Thyroid gland (tissue), 4 donors: ENCODE data around the gene KRTAP10-4.

Experiments used
- POLR2A ChIP-seq, 2 donors: fragments of 450-650 bp; IDR thresholded peaks; one replicate each; pipeline ENCODE4 v1.6.1; 2017; ENCODE audit warnings: antibody characterized with exemption in 2 of 2, mild to moderate bottlenecking in 2 of 2, moderate library complexity in 1 of 2
- TF ChIP-seq, protein P1 (sequence below), 6 experiments: fragments of 200-600 bp in 3 of 6; fragments of 450-650 bp in 3 of 6; sonication (generic) in 3 of 6; IDR thresholded peaks; one replicate each; pipeline ENCODE4 v1.5.1; 2016 to 2019; ENCODE audit warnings: antibody characterized with exemption in 6 of 6, mild to moderate bottlenecking in 2 of 6, inconsistent platforms in 1 of 6, moderate library complexity in 1 of 6

DNA sequence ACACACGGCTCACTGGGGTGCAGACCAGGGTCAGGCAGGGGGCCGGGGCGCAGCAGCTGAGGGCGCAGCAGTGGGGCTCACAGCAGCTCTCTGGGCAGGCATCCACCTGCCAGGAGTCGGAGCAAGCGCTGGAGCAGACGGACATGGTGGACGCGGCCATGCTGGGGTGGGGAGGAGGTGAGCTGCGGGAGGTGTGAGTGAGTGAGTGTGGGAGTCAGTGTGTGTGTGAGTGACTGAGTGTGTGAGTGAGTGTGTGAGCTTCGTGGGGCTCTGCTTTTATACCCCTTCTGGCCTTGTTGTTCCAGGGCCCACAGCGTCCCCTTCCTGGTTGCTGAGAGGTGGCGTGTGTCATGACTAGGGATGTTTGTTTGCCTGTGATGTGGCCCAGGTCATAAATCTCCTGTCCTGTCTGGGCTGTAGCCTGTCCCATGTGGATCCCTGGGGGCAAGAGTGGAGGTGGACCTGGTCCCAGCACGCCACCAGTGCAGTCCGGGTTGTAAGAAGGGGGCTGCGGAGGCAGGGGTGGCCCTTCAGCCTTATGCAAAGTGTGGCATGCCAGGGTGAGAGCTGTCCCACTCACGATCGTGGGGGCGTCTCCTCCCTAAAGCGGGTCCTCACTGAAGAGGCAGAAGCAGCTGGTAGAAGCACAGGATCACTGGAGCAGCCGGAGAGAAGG lies 33.4 kb upstream of the KRTAP10-4 start, which contains the start of gene KRTAP10-1:
- TF ChIP-seq, protein P1, sequence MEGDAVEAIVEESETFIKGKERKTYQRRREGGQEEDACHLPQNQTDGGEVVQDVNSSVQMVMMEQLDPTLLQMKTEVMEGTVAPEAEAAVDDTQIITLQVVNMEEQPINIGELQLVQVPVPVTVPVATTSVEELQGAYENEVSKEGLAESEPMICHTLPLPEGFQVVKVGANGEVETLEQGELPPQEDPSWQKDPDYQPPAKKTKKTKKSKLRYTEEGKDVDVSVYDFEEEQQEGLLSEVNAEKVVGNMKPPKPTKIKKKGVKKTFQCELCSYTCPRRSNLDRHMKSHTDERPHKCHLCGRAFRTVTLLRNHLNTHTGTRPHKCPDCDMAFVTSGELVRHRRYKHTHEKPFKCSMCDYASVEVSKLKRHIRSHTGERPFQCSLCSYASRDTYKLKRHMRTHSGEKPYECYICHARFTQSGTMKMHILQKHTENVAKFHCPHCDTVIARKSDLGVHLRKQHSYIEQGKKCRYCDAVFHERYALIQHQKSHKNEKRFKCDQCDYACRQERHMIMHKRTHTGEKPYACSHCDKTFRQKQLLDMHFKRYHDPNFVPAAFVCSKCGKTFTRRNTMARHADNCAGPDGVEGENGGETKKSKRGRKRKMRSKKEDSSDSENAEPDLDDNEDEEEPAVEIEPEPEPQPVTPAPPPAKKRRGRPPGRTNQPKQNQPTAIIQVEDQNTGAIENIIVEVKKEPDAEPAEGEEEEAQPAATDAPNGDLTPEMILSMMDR (IDR thresholded peaks at IDR 0.05) = no peak
- no peak for TF ChIP-seq POLR2A (IDR thresholded peaks at IDR 0.05)
